ENCODE data around the gene ACAP3. TPM values are rescaled to one million over a fixed set of nuclear protein-coding genes. Genes with fewer than 3 reads are reported as not detected.

The ACAP3 gene
- total and polyA plus RNA-seq, 5 experiments from 2014 or later: 2.0 to 69.1 (median 6.7) TPM

DNA sequence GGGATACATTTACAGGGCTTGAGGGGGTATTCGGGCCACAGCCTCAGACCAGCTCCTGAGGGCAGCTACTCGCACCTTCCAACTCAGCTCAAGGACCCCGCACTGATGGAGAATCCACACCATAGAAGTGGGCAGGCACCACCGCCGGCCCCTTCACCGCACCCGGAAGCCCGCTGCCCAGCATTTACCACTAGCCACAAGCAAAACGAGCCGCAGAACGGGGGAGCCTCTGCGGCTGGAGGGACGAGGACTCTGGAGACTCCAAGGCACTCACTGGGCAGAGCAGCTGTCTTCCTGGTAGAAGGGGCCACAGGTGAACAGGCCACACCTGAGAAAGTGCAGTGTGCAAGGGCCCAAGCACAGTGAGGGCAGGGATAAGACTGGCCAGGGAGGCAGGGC is 39.4 kb downstream of the ACAP3 start:
- ATAC-seq: no peak
- Mint-ChIP-seq H3K27me3 (no peaks in the 10 kb centered on the region), H3K9me3 (no peaks in the 10 kb centered on the region), H3K4me3 (peak overlapping the region in 2 of 10 donors; percentile 1 to 26), H3K27ac (no peak overlapping the region), H3K36me3 (peaks cover 0 to 46% (median 1%) of the 10 kb centered on the region in 3 donors), H3K4me1 (peaks cover 30 to 63% (median 43%) of the 10 kb centered on the region in 4 donors)
- no peak for DNase-seq
- POLR2A ChIA-PET: no interaction called here

DNA sequence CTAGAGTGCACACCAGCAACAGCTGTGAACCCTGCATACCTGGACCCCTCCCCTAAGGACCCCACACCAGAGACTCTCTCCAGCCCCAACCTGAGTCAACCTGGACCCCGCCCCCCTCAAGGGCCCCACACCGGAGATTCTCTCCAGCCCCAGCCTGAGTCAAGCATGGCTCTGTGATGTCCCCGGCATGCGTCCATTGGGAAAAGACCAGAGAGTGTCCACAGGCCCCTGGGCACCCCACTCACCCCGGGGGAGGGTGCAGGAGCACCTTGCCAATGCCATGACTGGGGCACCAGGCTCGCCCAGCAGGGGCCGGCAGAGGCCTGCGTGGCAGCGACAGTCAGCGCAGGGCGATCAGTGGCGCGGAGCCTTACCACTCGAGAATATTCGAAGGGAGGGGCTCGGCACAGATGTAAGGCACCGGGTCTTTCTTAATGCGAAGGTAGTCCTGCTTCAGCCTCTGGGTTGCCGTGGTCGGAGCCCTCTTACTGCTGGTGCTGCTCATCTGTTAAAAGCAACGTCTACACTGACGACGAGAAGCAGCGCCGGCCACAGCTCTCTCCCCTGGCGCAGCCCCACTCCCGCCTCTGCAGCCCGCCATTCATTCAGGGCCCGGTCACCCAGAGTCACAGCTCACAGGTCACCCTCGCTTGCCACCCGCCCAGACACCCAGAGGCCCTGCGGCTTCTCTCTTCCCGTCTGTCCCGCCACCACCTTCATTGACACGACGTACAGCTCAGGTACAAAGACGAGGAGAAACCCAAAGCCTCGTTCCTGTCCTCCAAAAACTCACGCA is 40.0 kb downstream of the ACAP3 start:
- Mint-ChIP-seq H3K36me3 (peaks cover 0 to 50% (median 1%) of the 10 kb centered on the region in 3 donors), H3K4me3 (peak overlapping the region in 2 of 10 donors; percentile 1 to 34), H3K9me3 (no peaks in the 10 kb centered on the region), H3K27ac (peak overlapping the region in 1 of 10 donors; percentile 80), H3K27me3 (no peaks in the 10 kb centered on the region), H3K4me1 (peaks cover 30 to 60% (median 39%) of the 10 kb centered on the region in 4 donors)
- POLR2A ChIA-PET: no interaction called here
- no peak for DNase-seq
- ATAC-seq: no peak

DNA sequence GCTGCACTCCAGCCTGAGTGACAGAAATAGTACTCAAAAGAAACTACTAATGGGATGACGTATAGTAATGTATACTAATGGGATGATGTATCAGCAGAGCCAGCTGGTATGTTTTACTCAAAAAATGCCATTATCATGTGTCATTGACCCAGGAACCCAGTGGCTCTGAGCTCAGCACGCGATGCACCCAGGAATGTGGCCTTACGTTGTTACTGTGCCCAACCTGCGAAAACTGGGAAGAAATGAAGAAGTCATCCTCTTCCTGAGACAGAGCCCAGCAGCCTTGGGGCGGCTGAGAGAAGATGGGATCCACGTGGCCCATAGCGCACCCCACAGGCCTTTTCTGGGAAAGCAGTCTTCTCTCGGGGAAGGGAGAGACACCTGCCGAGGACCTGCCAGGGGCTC is 42.9 kb downstream of the ACAP3 start:
- H3K36me3 Mint-ChIP-seq: peaks cover 0 to 50% (median 0%) of the 10 kb centered on the region in 3 donors
- no peaks in the 10 kb centered on the region for H3K27me3 Mint-ChIP-seq
- POLR2A ChIA-PET: no interaction called here
- DNase-seq: peak in 2 of 10 donors; percentile 27 to 29
- H3K4me1 Mint-ChIP-seq: peaks cover 13 to 53% (median 21%) of the 10 kb centered on the region in 4 donors
- H3K9me3 Mint-ChIP-seq: no peaks in the 10 kb centered on the region
- peak in 1 of 2 donors; percentile 23 for ATAC-seq
- peak overlapping the region in 1 of 10 donors; percentile 46 for H3K27ac Mint-ChIP-seq
- no peak overlapping the region for H3K4me3 Mint-ChIP-seq

DNA sequence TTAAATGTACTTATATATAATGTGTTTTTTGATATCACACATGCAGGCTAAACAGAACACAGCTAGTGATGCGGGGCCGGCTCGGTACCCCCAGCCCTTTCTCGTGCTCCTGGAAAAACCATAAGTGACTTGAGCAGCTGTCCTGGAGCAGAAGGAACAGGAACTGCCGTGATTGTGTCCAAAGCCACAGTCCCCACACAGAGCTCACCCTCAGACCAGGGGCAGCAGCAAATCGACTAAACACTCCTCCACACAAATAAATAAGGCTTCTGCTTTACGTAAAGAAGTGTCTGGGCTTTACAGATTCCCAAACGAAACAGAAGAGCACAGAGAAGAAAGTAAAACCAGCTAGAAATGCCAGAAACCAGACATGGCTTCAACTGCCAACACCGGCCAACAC is 43.7 kb downstream of the ACAP3 start:
- Mint-ChIP-seq H3K4me3 (no peak overlapping the region), H3K9me3 (no peaks in the 10 kb centered on the region), H3K27ac (no peak overlapping the region), H3K27me3 (no peaks in the 10 kb centered on the region), H3K36me3 (peaks cover 0 to 51% (median 0%) of the 10 kb centered on the region in 3 donors), H3K4me1 (peaks cover 15 to 56% (median 20%) of the 10 kb centered on the region in 4 donors)
- POLR2A ChIA-PET: interaction anchor here (0.8 to 1.1 kb wide), 2 partner anchors 10 to 37 kb away, joined by 3 to 4 read pairs; partner anchors contain the start of gene UBE2J2
- DNase-seq: no peak
- no peak for ATAC-seq

DNA sequence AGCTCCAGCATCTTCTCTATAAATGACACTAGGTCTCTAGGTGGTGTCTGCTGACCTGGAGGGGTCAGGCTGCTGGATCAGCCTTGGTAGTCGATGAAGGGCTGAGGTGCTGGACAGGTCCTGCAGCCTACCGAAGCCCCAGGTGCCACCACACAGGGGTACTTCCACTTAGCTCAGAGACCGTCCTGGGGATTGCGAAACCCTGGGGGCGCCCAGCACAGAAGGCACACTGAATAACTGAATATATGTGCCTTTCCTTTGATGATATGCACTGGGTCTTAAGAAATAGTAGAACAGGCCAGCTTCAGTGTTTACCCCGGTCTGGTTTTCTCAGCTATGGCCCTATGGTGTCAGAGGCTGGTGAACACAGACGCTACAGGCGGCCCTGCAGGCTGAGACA is 45.0 kb downstream of the ACAP3 start:
- Mint-ChIP-seq H3K4me1 (peaks cover 11 to 51% (median 21%) of the 10 kb centered on the region in 4 donors), H3K9me3 (no peaks in the 10 kb centered on the region), H3K36me3 (peaks cover 0 to 50% (median 0%) of the 10 kb centered on the region in 3 donors), H3K27ac (peak overlapping the region in 1 of 10 donors; percentile 17), H3K27me3 (no peaks in the 10 kb centered on the region), H3K4me3 (peak overlapping the region in 1 of 10 donors; percentile 28)
- ATAC-seq: no peak
- no peak for DNase-seq
- POLR2A ChIA-PET: interaction anchor here (1.5 kb wide), 1 partner anchor 8 kb away, joined by 8 read pairs; no protein-coding TSS in a partner anchor

DNA sequence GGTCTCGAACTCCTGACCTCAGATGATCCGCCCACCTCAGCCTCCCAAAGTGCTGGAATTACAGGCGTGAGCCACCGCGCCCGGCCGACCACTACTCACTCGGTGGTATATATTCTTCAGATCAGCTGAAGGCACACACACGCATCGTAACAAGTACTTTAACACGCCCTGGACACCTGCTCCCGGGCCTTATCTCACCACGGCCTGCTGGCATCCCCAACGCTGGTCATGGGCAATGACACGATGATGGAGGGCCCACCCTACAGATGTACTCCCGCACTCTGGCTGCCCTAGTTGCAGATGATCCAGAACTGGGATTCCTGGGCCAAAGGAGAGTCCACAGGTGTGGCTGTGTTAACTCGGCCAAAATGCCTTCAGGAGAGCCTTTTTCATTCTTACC is 45.7 kb downstream of the ACAP3 start:
- H3K9me3 Mint-ChIP-seq: no peaks in the 10 kb centered on the region
- DNase-seq (no peak), ATAC-seq (no peak)
- peaks cover 0 to 51% (median 0%) of the 10 kb centered on the region in 3 donors for H3K36me3 Mint-ChIP-seq
- POLR2A ChIA-PET: interaction anchor here (1.5 kb wide), 1 partner anchor 9 kb away, joined by 8 read pairs; no protein-coding TSS in a partner anchor
- peaks cover 11 to 51% (median 21%) of the 10 kb centered on the region in 4 donors for H3K4me1 Mint-ChIP-seq
- H3K27me3 Mint-ChIP-seq: no peaks in the 10 kb centered on the region
- H3K27ac Mint-ChIP-seq: no peak overlapping the region
- H3K4me3 Mint-ChIP-seq: no peak overlapping the region

DNA sequence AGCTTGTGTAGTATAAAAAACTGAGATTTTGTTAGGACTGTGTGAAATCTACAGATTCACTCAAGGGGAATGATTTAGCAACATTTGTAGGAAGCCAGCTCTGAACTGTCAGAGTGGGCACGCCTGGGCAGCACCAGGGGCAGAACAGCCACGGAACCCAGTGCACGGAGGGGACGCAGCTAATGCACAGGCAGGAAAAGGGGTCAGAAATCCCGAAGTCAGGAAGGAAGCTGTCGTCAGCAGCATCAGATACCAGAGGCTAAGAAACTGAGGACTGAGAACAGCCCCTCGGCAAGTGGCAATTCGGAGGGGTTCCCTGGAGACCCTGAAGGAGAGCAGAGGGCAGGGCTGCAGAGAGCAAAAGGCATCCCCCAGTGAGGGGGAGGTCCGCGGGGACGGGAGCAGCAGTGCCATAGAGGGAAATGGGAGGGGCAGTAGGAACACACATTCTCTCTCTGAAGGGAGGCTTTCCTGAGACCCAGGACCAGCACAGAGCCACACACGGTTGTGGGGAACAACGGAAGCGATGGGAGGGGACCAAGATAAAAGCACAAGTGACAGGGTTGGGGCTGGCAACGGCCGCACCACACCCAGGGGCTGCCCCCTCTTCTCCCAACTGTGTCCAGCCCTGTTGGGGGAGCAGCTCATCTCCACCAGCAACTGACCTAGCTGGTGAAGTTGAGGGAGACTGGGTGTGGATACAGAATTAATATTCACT is 46.7 kb downstream of the ACAP3 start:
- Mint-ChIP-seq H3K27me3 (no peaks in the 10 kb centered on the region), H3K4me3 (peak overlapping the region in 9 of 10 donors; percentile 33 to 82 (median 60))
- POLR2A ChIA-PET: interaction anchor here (0.7 to 1.5 kb wide), 4 partner anchors 10 to 145 kb away, joined by 3 to 8 read pairs (median 4); partner anchors contain the start of gene UBE2J2

DNA sequence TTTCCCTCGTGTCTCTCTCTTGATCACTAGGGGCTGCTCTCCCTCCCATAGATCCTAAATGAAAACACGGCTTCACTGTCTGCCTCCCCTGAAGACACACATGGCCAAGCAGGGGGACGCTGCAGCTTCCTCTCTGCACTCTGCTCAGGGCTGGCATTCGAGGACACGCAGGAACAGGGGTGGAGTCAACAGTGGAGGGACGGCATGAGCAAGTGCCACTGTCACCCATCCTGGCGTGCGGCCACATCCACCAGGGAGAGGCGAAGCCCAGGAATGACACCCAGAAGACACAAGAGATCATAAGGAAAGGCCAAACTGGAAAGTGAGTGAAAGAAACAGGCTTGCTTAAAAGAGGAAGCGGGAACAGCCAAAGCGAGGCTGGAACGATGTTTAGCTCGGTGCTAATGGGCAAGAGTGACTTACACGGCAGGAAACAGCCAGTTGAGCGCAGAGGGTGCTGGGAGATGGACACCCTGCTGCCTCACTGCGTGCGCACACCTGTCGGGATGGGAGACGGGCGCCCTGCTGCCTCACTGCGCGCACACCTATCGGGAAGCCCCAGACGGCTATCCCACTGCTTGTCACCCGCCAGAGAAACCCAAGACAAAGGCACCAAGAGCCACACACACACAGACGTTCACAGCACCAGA is 47.7 kb downstream of the ACAP3 start:
- H3K27ac Mint-ChIP-seq: peak overlapping the region in 5 of 10 donors; percentile 59 to 80 (median 78)
- POLR2A ChIA-PET: interaction anchor here (1.2 kb wide), 1 partner anchor 21 kb away, joined by 3 read pairs; no protein-coding TSS in a partner anchor
- H3K4me3 Mint-ChIP-seq: no peak overlapping the region
- no peaks in the 10 kb centered on the region for H3K27me3 Mint-ChIP-seq
- ATAC-seq (no peak), DNase-seq (no peak)
- H3K4me1 Mint-ChIP-seq: peaks cover 10 to 45% (median 18%) of the 10 kb centered on the region in 4 donors
- H3K9me3 Mint-ChIP-seq: no peaks in the 10 kb centered on the region
- H3K36me3 Mint-ChIP-seq: peaks cover 0 to 58% (median 0%) of the 10 kb centered on the region in 3 donors

More for the DNA sequence above, 46.7 kb downstream of the ACAP3 start:
- H3K27ac Mint-ChIP-seq: peak overlapping the region in 9 of 10 donors; percentile 24 to 89 (median 80)
- peaks cover 0 to 55% (median 0%) of the 10 kb centered on the region in 3 donors for H3K36me3 Mint-ChIP-seq
- H3K9me3 Mint-ChIP-seq: no peaks in the 10 kb centered on the region
- peak; percentile 56 to 58 for ATAC-seq
- H3K4me1 Mint-ChIP-seq: peaks cover 10 to 48% (median 20%) of the 10 kb centered on the region in 4 donors
- no peak for DNase-seq

DNA sequence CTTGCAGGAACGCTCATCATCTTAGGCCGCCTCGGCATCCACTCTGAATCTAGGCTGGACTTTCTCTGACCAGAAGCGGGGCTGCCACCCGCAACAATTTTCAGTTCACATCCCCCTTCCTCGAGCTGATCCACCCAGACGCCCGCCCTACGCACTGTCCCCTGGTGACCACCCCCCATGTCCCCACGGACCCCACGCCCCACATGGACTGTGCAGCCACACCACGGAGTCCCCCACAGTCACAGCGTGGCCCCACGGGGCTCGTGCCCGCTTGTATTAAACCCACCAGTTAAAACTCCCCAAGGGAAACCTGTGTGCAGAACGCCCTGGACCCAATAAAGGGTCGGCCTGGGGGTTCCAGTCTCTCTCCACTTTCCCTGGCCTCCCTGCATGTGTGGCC is 48.2 kb downstream of the ACAP3 start:
- peaks cover 0 to 62% (median 0%) of the 10 kb centered on the region in 3 donors for H3K36me3 Mint-ChIP-seq
- H3K9me3 Mint-ChIP-seq: no peaks in the 10 kb centered on the region
- DNase-seq (no peak), ATAC-seq (no peak)
- no peaks in the 10 kb centered on the region for H3K27me3 Mint-ChIP-seq
- H3K4me3 Mint-ChIP-seq: no peak overlapping the region
- H3K4me1 Mint-ChIP-seq: peaks cover 7 to 39% (median 18%) of the 10 kb centered on the region in 4 donors
- POLR2A ChIA-PET: no interaction called here
- H3K27ac Mint-ChIP-seq: peak overlapping the region in 4 of 10 donors; percentile 65 to 80 (median 77)

DNA sequence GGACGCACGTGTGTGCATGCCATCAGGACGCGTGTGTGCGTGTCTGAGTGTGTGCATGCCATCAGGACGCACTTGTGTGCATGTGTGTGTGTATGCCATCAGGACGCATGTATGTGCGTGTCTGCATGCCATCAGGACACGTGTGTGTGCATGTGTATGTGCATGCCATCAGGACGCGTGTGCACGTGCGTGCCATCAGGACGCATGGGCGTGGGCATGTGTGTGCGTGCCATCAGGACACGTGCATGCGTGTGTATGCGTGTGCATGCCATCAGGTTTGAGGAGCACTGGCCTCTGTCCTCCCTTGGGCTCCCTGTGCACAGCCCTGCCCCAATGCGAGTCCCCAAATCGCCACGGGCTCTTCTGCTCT is 48.6 kb downstream of the ACAP3 start:
- peaks cover 7 to 39% (median 18%) of the 10 kb centered on the region in 4 donors for H3K4me1 Mint-ChIP-seq
- H3K9me3 Mint-ChIP-seq: no peaks in the 10 kb centered on the region
- no peak for ATAC-seq
- peak overlapping the region in 2 of 10 donors; percentile 31 to 75 for H3K27ac Mint-ChIP-seq
- POLR2A ChIA-PET: no interaction called here
- no peak overlapping the region for H3K4me3 Mint-ChIP-seq
- peaks cover 0 to 63% (median 0%) of the 10 kb centered on the region in 3 donors for H3K36me3 Mint-ChIP-seq
- H3K27me3 Mint-ChIP-seq: no peaks in the 10 kb centered on the region
- no peak for DNase-seq

DNA sequence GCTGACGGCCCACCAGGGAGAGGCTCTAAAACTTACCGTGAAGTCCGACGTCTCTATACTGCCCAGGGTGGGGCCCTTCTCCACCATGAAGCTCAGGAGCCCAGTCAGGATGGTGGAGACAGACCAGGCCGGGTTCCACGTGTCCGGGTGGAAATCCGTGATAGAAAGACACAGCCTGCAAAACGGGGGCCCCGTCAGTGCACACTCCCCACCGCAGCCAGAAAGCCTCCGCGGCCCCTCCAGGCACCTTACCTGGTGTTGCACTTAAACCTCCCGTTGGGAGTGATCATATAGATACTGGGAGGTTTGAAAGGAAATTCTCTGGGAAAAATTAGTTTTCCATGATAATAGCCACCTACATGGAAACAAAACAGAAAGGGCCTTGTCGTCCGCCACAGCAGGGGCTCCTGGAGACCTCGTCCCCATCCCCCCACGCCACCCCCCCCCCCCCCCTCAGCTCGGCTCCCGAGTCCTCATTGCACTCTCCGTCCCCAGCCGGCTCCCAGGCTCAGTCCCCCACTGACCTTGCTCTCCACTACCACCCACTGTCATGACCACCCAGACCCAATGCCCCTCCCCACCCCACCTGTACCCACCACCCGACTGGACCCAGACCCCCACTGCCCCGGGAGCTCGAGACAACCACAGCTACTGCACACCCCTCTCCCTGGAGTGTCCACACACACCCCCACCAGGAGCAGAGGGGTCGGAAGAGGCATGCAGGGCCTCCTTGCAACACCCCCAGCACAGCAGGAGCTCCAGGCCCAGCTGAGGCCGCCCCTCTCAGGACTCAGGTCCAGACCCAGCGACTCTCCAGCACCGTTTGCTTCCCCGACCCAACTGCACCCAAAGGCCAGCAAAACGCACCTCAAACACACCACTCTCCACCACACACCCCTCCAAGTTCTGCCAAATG is 50.5 kb downstream of the ACAP3 start:
- DNase-seq: no peak
- Mint-ChIP-seq H3K4me1 (peaks cover 9 to 40% (median 25%) of the 10 kb centered on the region in 4 donors), H3K9me3 (no peaks in the 10 kb centered on the region), H3K36me3 (peaks cover 0 to 59% (median 0%) of the 10 kb centered on the region in 3 donors), H3K27me3 (no peaks in the 10 kb centered on the region), H3K27ac (peak overlapping the region in 3 of 10 donors; percentile 35 to 86 (median 46)), H3K4me3 (no peak overlapping the region)
- POLR2A ChIA-PET: interaction anchor here (0.6 to 0.8 kb wide), 2 partner anchors 10 to 765 kb away, joined by 3 read pairs; no protein-coding TSS in a partner anchor
- ATAC-seq: no peak
